ENCODE results near the gene ORM2. TPM values are rescaled to one million over a fixed set of nuclear protein-coding genes. Genes with fewer than 3 reads are reported as not detected.

The ORM2 gene
- total and polyA plus RNA-seq, 2 experiments from 2014 or later = 0.76 TPM

GRCh38 chr9:114312513-114312875, 17.2 kb upstream of the ORM2 start:
- peaks cover 3% of the 10 kb centered on the region; the same call in 2 of the 3 replicates for H3K4me1 Mint-ChIP-seq
- ATAC-seq = no peak
- H3K27ac ChIP-seq (ENCODE audit: low read depth) = 0 out of 2 replicates have a peak overlapping the region, but pooled peaks have one; percentile 19
- no peaks in the 10 kb centered on the region for H3K4me1 ChIP-seq (ENCODE audit: insufficient read depth)
- DNase-seq (ENCODE audit: low spot score) = no peak
- no peaks in the 10 kb centered on the region for H3K9me2 ChIP-seq (ENCODE audit: insufficient read depth)
- H3K27me3 Mint-ChIP-seq (ENCODE audit: insufficient read depth, low read depth, poor library complexity) = peaks cover 4% of the 10 kb centered on the region
- H2AFZ ChIP-seq = no peak overlapping the region
- H3K27ac Mint-ChIP-seq = no peak overlapping the region
- H3K79me2 ChIP-seq (replicated peaks; ENCODE audit: insufficient read depth) = no peaks in the 10 kb centered on the region
- H3K4me2 ChIP-seq = no peak overlapping the region
- TF ChIP-seq POLR2AphosphoS5 (IDR thresholded peaks at IDR 0.05; ENCODE audit: low read depth) = no peak
- no peak for TF ChIP-seq EZH2phosphoT487 (IDR thresholded peaks at IDR 0.05; ENCODE audit: unreplicated experiment)
- TF ChIP-seq ZNF331 (CRISPR knock-in tag; IDR thresholded peaks at IDR 0.05; ENCODE audit: low read depth) = no peak
- no peak for TF ChIP-seq ZNF462 (CRISPR knock-in tag; IDR thresholded peaks at IDR 0.05)
- no peaks in the 10 kb centered on the region for H3K36me3 ChIP-seq (ENCODE audit: insufficient read depth)
- H3K9me3 Mint-ChIP-seq = no peaks in the 10 kb centered on the region; the same call in 2 of the 3 replicates
- H3K4me3 Mint-ChIP-seq = no peak overlapping the region
- no peak overlapping the region for H3K4me3 ChIP-seq
- 0 out of 3 replicates have a peak, but pooled peaks cover 3% of the 10 kb centered on the region for H3K36me3 Mint-ChIP-seq (ENCODE audit: low read depth)
- H3F3A ChIP-seq (replicated peaks; ENCODE audit: low read depth) = no peaks in the 10 kb centered on the region
- no peaks in the 10 kb centered on the region for H3K27me3 ChIP-seq (ENCODE audit: insufficient read depth)
- H4K20me1 ChIP-seq (replicated peaks; ENCODE audit: insufficient read depth) = no peaks in the 10 kb centered on the region

- Histone ChIP-seq H3K27ac (ENCODE audit: low read depth) (no peak overlapping the region), H3F3A (replicated peaks; ENCODE audit: low read depth) (no peaks in the 10 kb centered on the region), H2AFZ (no peak overlapping the region), H3K36me3 (ENCODE audit: insufficient read depth) (no peaks in the 10 kb centered on the region), H3K4me1 (ENCODE audit: insufficient read depth) (no peaks in the 10 kb centered on the region), H3K27me3 (ENCODE audit: insufficient read depth) (no peaks in the 10 kb centered on the region), H3K79me2 (replicated peaks; ENCODE audit: insufficient read depth) (no peaks in the 10 kb centered on the region), H3K4me3 (no peak overlapping the region), H4K20me1 (replicated peaks; ENCODE audit: insufficient read depth) (no peaks in the 10 kb centered on the region), H3K9me2 (ENCODE audit: insufficient read depth) (no peaks in the 10 kb centered on the region), H3K4me2 (no peak overlapping the region)
- peaks cover 7% of the 10 kb centered on the region for H3K4me1 Mint-ChIP-seq
- peaks cover 4% of the 10 kb centered on the region for H3K27me3 Mint-ChIP-seq (ENCODE audit: insufficient read depth, low read depth, poor library complexity)
- H3K4me3 Mint-ChIP-seq = no peak overlapping the region
- DNase-seq (ENCODE audit: low spot score) = no peak
- H3K9me3 Mint-ChIP-seq = no peaks in the 10 kb centered on the region; the same call in 2 of the 3 replicates
- ATAC-seq = no peak
- TF ChIP-seq POLR2AphosphoS5 (IDR thresholded peaks at IDR 0.05; ENCODE audit: low read depth) (no peak), CTCF (conservative IDR thresholded peaks at IDR 0.05; ENCODE audit: low read depth in 2 of 2) (no peak), EZH2 (IDR thresholded peaks at IDR 0.05; ENCODE audit: low read depth, unreplicated experiment) (no peak), ZNF331 (CRISPR knock-in tag; IDR thresholded peaks at IDR 0.05; ENCODE audit: low read depth) (no peak), CREB1 (CRISPR knock-in tag; IDR thresholded peaks at IDR 0.05; ENCODE audit: low read depth) (no peak)
- no peak overlapping the region for H3K27ac Mint-ChIP-seq
- no peaks in the 10 kb centered on the region for H3K36me3 Mint-ChIP-seq (ENCODE audit: low read depth)
Observed at GRCh38 chr9:114313186-114313585, 16.5 kb upstream of the ORM2 start.
